UCSD-AML1 (cell line): Measurements from ENCODE around the gene PLEK2.
"Not testable (repeated sequence)": the region's sequence is repeated elsewhere in the genome, so short reads cannot be mapped to it uniquely, and the experiment has no call there.

Experiments used
- DNase-seq: peaks from one replicate; lab custom pipeline; 2025; ENCODE audit not compliant: unreplicated experiment; lab: John Stamatoyannopoulos, UW

The PLEK2 gene

GRCh38 chr14:67411820-67412421 is at the start of gene PLEK2:
Gene PLEK2, minus strand, starts transcription at chr14:67412165. Its CDS starts 106 bp downstream, at chr14:67412059.
- no peak for DNase-seq

GRCh38 chr14:67461341-67461985 is 49.5 kb upstream of the PLEK2 start:
- DNase-seq: no peak

GRCh38 chr14:67459336-67459735 is 47.4 kb upstream of the PLEK2 start:
- DNase-seq: no peak

GRCh38 chr14:67457782-67458181 is 45.8 kb upstream of the PLEK2 start:
- DNase-seq: no peak

- no peak for DNase-seq
Measured at GRCh38 chr14:67456732-67457131, 44.8 kb upstream of the PLEK2 start.

- no peak for DNase-seq
Measured at GRCh38 chr14:67453575-67454300, 41.8 kb upstream of the PLEK2 start.

- DNase-seq: not testable (repeated sequence)
Measured at GRCh38 chr14:67451667-67452066, 39.7 kb upstream of the PLEK2 start.

GRCh38 chr14:67449096-67449495 is 37.1 kb upstream of the PLEK2 start:
- DNase-seq: no peak

- DNase-seq: no peak
Measured at GRCh38 chr14:67447033-67447381, 35.0 kb upstream of the PLEK2 start.

GRCh38 chr14:67446371-67447032 is 34.5 kb upstream of the PLEK2 start:
- DNase-seq: no peak

- DNase-seq: no peak
Measured at GRCh38 chr14:67444395-67444794, 32.4 kb upstream of the PLEK2 start.

- DNase-seq: no peak
Measured at GRCh38 chr14:67442139-67442906, 30.4 kb upstream of the PLEK2 start.

- DNase-seq: no peak
Measured at GRCh38 chr14:67441672-67442071, 29.7 kb upstream of the PLEK2 start.

- DNase-seq: no peak
Measured at GRCh38 chr14:67441256-67441655, 29.3 kb upstream of the PLEK2 start.

- DNase-seq: no peak
Measured at GRCh38 chr14:67440513-67440912, 28.5 kb upstream of the PLEK2 start.

GRCh38 chr14:67438969-67439368 is 27.0 kb upstream of the PLEK2 start:
- DNase-seq: no peak

- no peak for DNase-seq
Measured at GRCh38 chr14:67436006-67436866, 24.3 kb upstream of the PLEK2 start.

GRCh38 chr14:67435603-67436002 is 23.6 kb upstream of the PLEK2 start:
- DNase-seq: no peak

GRCh38 chr14:67432050-67432564 is 20.1 kb upstream of the PLEK2 start:
- no peak for DNase-seq
